Measurements from ENCODE around the gene HOXD4. TPM values are rescaled to one million over a fixed set of nuclear protein-coding genes. Genes with fewer than 3 reads are reported as not detected.
A peak's percentile ranks its signal among the peaks of the same experiment; 100 is the strongest.

The HOXD4 gene
- total RNA-seq, 1 donor from 2014 or later = not detected

GRCh38 chr2:176167398-176167797, 16.0 kb downstream of the HOXD4 start:
- ATAC-seq (no peak), DNase-seq (ENCODE audit: low spot score) (no peak)

- no peak for DNase-seq (ENCODE audit: low spot score)
- no peak for ATAC-seq
These were observed 17.8 kb downstream of the HOXD4 start for GRCh38 chr2:176169181-176169580.

GRCh38 chr2:176169711-176170110, 18.4 kb downstream of the HOXD4 start:
- DNase-seq (ENCODE audit: low spot score) = no peak
- no peak for ATAC-seq

- DNase-seq (ENCODE audit: low spot score) = no peak
- no peak for ATAC-seq
These were observed 19.4 kb downstream of the HOXD4 start for GRCh38 chr2:176170602-176171305.

GRCh38 chr2:176171351-176172006, 20.1 kb downstream of the HOXD4 start:
- DNase-seq (ENCODE audit: low spot score) (no peak), ATAC-seq (no peak)

- DNase-seq (ENCODE audit: low spot score) (no peak), ATAC-seq (no peak)
These were observed 20.9 kb downstream of the HOXD4 start for GRCh38 chr2:176172007-176172894.

- DNase-seq (ENCODE audit: low spot score) = no peak
- ATAC-seq = no peak
These were observed 21.7 kb downstream of the HOXD4 start for GRCh38 chr2:176172895-176173566.

GRCh38 chr2:176173567-176174381, 22.4 kb downstream of the HOXD4 start:
- ATAC-seq (no peak), DNase-seq (ENCODE audit: low spot score) (no peak)

GRCh38 chr2:176174382-176174823, 23.1 kb downstream of the HOXD4 start:
- DNase-seq (ENCODE audit: low spot score) (no peak), ATAC-seq (no peak)

- no peak for DNase-seq (ENCODE audit: low spot score)
- peak; percentile 47 for ATAC-seq
These were observed 23.7 kb downstream of the HOXD4 start for GRCh38 chr2:176174824-176175708.

GRCh38 chr2:176175709-176176607, 24.6 kb downstream of the HOXD4 start:
- DNase-seq (ENCODE audit: low spot score) = no peak
- ATAC-seq = no peak

GRCh38 chr2:176177580-176178037, 26.3 kb downstream of the HOXD4 start:
- no peak for DNase-seq (ENCODE audit: low spot score)
- no peak for ATAC-seq

GRCh38 chr2:176178038-176178756, 26.8 kb downstream of the HOXD4 start:
- DNase-seq (ENCODE audit: low spot score) = no peak
- no peak for ATAC-seq

- DNase-seq (ENCODE audit: low spot score) (no peak), ATAC-seq (no peak)
These were observed 27.5 kb downstream of the HOXD4 start for GRCh38 chr2:176178757-176179295.

- ATAC-seq (no peak), DNase-seq (ENCODE audit: low spot score) (no peak)
These were observed 30.2 kb downstream of the HOXD4 start for GRCh38 chr2:176181551-176181950.

- ATAC-seq (no peak), DNase-seq (ENCODE audit: low spot score) (no peak)
These were observed 31.3 kb downstream of the HOXD4 start for GRCh38 chr2:176182671-176183070.

- ATAC-seq (no peak), DNase-seq (ENCODE audit: low spot score) (no peak)
These were observed 33.4 kb downstream of the HOXD4 start for GRCh38 chr2:176184749-176185148.

All from left lobe of liver (tissue), 2 donors.